Activated CD8-positive, alpha-beta memory T cell treated with anti-CD3 and anti-CD28 coated beads, Interleukin-2, amount 10 ng/mL, durations not matched to agents 7 days and 5 days (primary cell): ENCODE results near the gene KRT86. TPM values are rescaled to one million over a fixed set of nuclear protein-coding genes. Genes with fewer than 3 reads are reported as not detected.
A peak's percentile ranks its signal among the peaks of the same experiment; 100 is the strongest.
"Not testable (repeated sequence)": the region's sequence is repeated elsewhere in the genome, so short reads cannot be mapped to it uniquely, and the experiment has no call there.

Experiments used
- ATAC-seq: fragments of 150-1000 bp; cut with Tn5 transposase; one replicate; pipeline ENCODE4 v1.10.0; 2021; ENCODE audit warnings: moderate library complexity
- CTCF ChIA-PET: fragments of 350-600 bp; sonication (Branson Sonifier 250); formaldehyde crosslinking; loops from one replicate; lab custom pipeline; 2021; ENCODE audit warnings: antibody characterized with exemption; lab: Charles Lee
- DNase-seq: peaks from one replicate; pipeline ENCODE4 v3.0.0-alpha.2; 2020
- H3K27ac Mint-ChIP-seq: one replicate; pipeline ENCODE4 v1.8.0; 2021; ENCODE audit warnings: mild to moderate bottlenecking, mixed read lengths
- H3K27me3 Mint-ChIP-seq: one replicate; pipeline ENCODE4 v1.8.0; 2021; ENCODE audit warnings: mixed read lengths
- H3K36me3 Mint-ChIP-seq: one replicate; pipeline ENCODE4 v1.8.0; 2021; ENCODE audit warnings: mild to moderate bottlenecking, mixed read lengths
- H3K4me1 Mint-ChIP-seq: one replicate; pipeline ENCODE4 v1.8.0; 2021; ENCODE audit warnings: mixed read lengths
- H3K4me3 Mint-ChIP-seq: one replicate; pipeline ENCODE4 v1.8.0; 2021; ENCODE audit warnings: mild to moderate bottlenecking, moderate library complexity, mixed read lengths
- H3K9me3 Mint-ChIP-seq: one replicate; pipeline ENCODE4 v1.8.0; 2022; ENCODE audit warnings: low read depth, mixed read lengths
- total RNA-seq, 2 experiments: library from RNA; stranded (reverse); gene quantifications; one replicate each; pipeline ENCODE4 v1.2.3, GENCODE V29; 2021

KRT86 gene
- total RNA-seq, 2 experiments from 2014 or later, result 0.18 to 1.2 TPM

- H3K27ac Mint-ChIP-seq, result no peak overlapping the region
- H3K27me3 Mint-ChIP-seq, result peaks cover 41% of the 10 kb centered on the region
- no peak overlapping the region for H3K4me3 Mint-ChIP-seq
- CTCF ChIA-PET, result no interaction called here
- ATAC-seq (no peak), DNase-seq (no peak)
- H3K36me3 Mint-ChIP-seq, result peaks cover 2% of the 10 kb centered on the region
- peaks cover 14% of the 10 kb centered on the region for H3K4me1 Mint-ChIP-seq
- no peaks in the 10 kb centered on the region for H3K9me3 Mint-ChIP-seq
These were observed 26.6 kb downstream of the KRT86 start for GRCh38 chr12:52300796-52301691.

- CTCF ChIA-PET, ATAC-seq, H3K27ac Mint-ChIP-seq, H3K36me3 Mint-ChIP-seq, H3K4me3 Mint-ChIP-seq, DNase-seq, H3K9me3 Mint-ChIP-seq: not testable (repeated sequence)
- Mint-ChIP-seq H3K27me3 (peaks cover 45% of the 10 kb centered on the region), H3K4me1 (peaks cover 15% of the 10 kb centered on the region)
These were observed 27.3 kb downstream of the KRT86 start for GRCh38 chr12:52301721-52302120.

GRCh38 chr12:52302242-52302914 lies 27.9 kb downstream of the KRT86 start:
- H3K4me1 Mint-ChIP-seq, result peaks cover 15% of the 10 kb centered on the region
- H3K27ac Mint-ChIP-seq, H3K9me3 Mint-ChIP-seq, CTCF ChIA-PET, DNase-seq, H3K4me3 Mint-ChIP-seq, ATAC-seq, H3K36me3 Mint-ChIP-seq: not testable (repeated sequence)
- peaks cover 45% of the 10 kb centered on the region for H3K27me3 Mint-ChIP-seq

GRCh38 chr12:52304941-52305411 lies 30.5 kb downstream of the KRT86 start:
- DNase-seq (peak; percentile 69), ATAC-seq (peak; percentile 74)
- peaks cover 23% of the 10 kb centered on the region for H3K4me1 Mint-ChIP-seq
- H3K36me3 Mint-ChIP-seq, CTCF ChIA-PET, H3K27ac Mint-ChIP-seq, H3K9me3 Mint-ChIP-seq, H3K4me3 Mint-ChIP-seq: not testable (repeated sequence)
- H3K27me3 Mint-ChIP-seq, result peaks cover 50% of the 10 kb centered on the region

GRCh38 chr12:52305921-52306705 lies 31.7 kb downstream of the KRT86 start:
- H3K36me3 Mint-ChIP-seq, result no peaks in the 10 kb centered on the region
- no peak for DNase-seq
- H3K4me1 Mint-ChIP-seq, result peaks cover 23% of the 10 kb centered on the region
- no peak for ATAC-seq
- H3K4me3 Mint-ChIP-seq, result no peak overlapping the region
- peaks cover 58% of the 10 kb centered on the region for H3K27me3 Mint-ChIP-seq
- H3K27ac Mint-ChIP-seq, result no peak overlapping the region
- no peaks in the 10 kb centered on the region for H3K9me3 Mint-ChIP-seq
- CTCF ChIA-PET, result interaction anchor here (0.8 to 6.5 kb wide), 12 partner anchors 9 to 574 kb away, joined by 3 to 48 read pairs (median 5); partner anchors contain the start of gene KRT86

GRCh38 chr12:52306731-52307130 lies 32.3 kb downstream of the KRT86 start:
- ATAC-seq (no peak), DNase-seq (no peak)
- no peak overlapping the region for H3K27ac Mint-ChIP-seq
- CTCF ChIA-PET, result interaction anchor here (1.2 to 6.5 kb wide), 14 partner anchors 9 to 573 kb away, joined by 3 to 48 read pairs (median 5); partner anchors contain the start of gene KRT86
- H3K4me3 Mint-ChIP-seq, result no peak overlapping the region
- H3K9me3 Mint-ChIP-seq, result no peaks in the 10 kb centered on the region
- H3K27me3 Mint-ChIP-seq, result peaks cover 64% of the 10 kb centered on the region
- H3K4me1 Mint-ChIP-seq, result peaks cover 23% of the 10 kb centered on the region
- no peaks in the 10 kb centered on the region for H3K36me3 Mint-ChIP-seq

- DNase-seq, result peak; percentile 63
- CTCF ChIA-PET, result interaction anchor here (0.7 to 6.5 kb wide), 15 partner anchors 16 to 572 kb away, joined by 3 to 48 read pairs (median 4); partner anchors contain the start of gene KRT86
- ATAC-seq, result peak; percentile 84
- Mint-ChIP-seq H3K36me3 (no peaks in the 10 kb centered on the region), H3K4me3 (peak overlapping the region; percentile 55), H3K4me1 (peaks cover 23% of the 10 kb centered on the region), H3K9me3 (no peaks in the 10 kb centered on the region), H3K27me3 (peaks cover 77% of the 10 kb centered on the region), H3K27ac (no peak overlapping the region)
These were observed 33.7 kb downstream of the KRT86 start for GRCh38 chr12:52307836-52308805.

- no peak for DNase-seq
- Mint-ChIP-seq H3K9me3 (no peaks in the 10 kb centered on the region), H3K4me3 (peak overlapping the region; percentile 55), H3K4me1 (peaks cover 23% of the 10 kb centered on the region), H3K27ac (no peak overlapping the region), H3K27me3 (peaks cover 85% of the 10 kb centered on the region), H3K36me3 (no peaks in the 10 kb centered on the region)
- ATAC-seq, result no peak
- CTCF ChIA-PET, result interaction anchor here (0.8 to 6.5 kb wide), 7 partner anchors 19 to 152 kb away, joined by 3 to 48 read pairs (median 6); no protein-coding TSS in a partner anchor
These were observed 34.5 kb downstream of the KRT86 start for GRCh38 chr12:52308806-52309425.

- Mint-ChIP-seq H3K27me3 (peaks cover 87% of the 10 kb centered on the region), H3K27ac (no peak overlapping the region), H3K4me1 (peaks cover 10% of the 10 kb centered on the region), H3K9me3 (no peaks in the 10 kb centered on the region), H3K4me3 (no peak overlapping the region), H3K36me3 (no peaks in the 10 kb centered on the region)
- ATAC-seq (no peak), DNase-seq (no peak)
- CTCF ChIA-PET, result interaction anchor here (1.0 to 6.5 kb wide), 5 partner anchors 9 to 97 kb away, joined by 4 to 48 read pairs (median 5); no protein-coding TSS in a partner anchor
These were observed 36.3 kb downstream of the KRT86 start for GRCh38 chr12:52310622-52311284.

GRCh38 chr12:52311285-52311648 lies 36.8 kb downstream of the KRT86 start:
- CTCF ChIA-PET, result interaction anchor here (0.6 to 6.5 kb wide), 6 partner anchors 8 to 98 kb away, joined by 3 to 48 read pairs (median 4); no protein-coding TSS in a partner anchor
- H3K27ac Mint-ChIP-seq, result no peak overlapping the region
- H3K9me3 Mint-ChIP-seq, result no peaks in the 10 kb centered on the region
- H3K36me3 Mint-ChIP-seq, result no peaks in the 10 kb centered on the region
- H3K4me3 Mint-ChIP-seq, result no peak overlapping the region
- H3K4me1 Mint-ChIP-seq, result peaks cover 9% of the 10 kb centered on the region
- ATAC-seq (no peak), DNase-seq (no peak)
- peaks cover 82% of the 10 kb centered on the region for H3K27me3 Mint-ChIP-seq

- CTCF ChIA-PET, result interaction anchor here (0.6 to 6.5 kb wide), 6 partner anchors 16 to 154 kb away, joined by 3 to 48 read pairs (median 4); no protein-coding TSS in a partner anchor
- ATAC-seq (no peak), DNase-seq (no peak)
- no peak overlapping the region for H3K4me3 Mint-ChIP-seq
- H3K4me1 Mint-ChIP-seq, result peaks cover 8% of the 10 kb centered on the region
- H3K27me3 Mint-ChIP-seq, result peaks cover 74% of the 10 kb centered on the region
- no peaks in the 10 kb centered on the region for H3K9me3 Mint-ChIP-seq
- no peak overlapping the region for H3K27ac Mint-ChIP-seq
- H3K36me3 Mint-ChIP-seq, result no peaks in the 10 kb centered on the region
These were observed 37.6 kb downstream of the KRT86 start for GRCh38 chr12:52312086-52312485.
